LNCAP (cell line): ENCODE measurements around the gene SIGLEC14.
"Not testable (repeated sequence)": the region's sequence is repeated elsewhere in the genome, so short reads cannot be mapped to it uniquely, and the experiment has no call there.

Source experiments
- CTCF ChIP-seq: fragments of 450-650 bp; IDR thresholded peaks from 2 replicates; pipeline ENCODE4 v1.5.1; 2017; ENCODE audit warnings: mild to moderate bottlenecking

SIGLEC14 gene

DNA sequence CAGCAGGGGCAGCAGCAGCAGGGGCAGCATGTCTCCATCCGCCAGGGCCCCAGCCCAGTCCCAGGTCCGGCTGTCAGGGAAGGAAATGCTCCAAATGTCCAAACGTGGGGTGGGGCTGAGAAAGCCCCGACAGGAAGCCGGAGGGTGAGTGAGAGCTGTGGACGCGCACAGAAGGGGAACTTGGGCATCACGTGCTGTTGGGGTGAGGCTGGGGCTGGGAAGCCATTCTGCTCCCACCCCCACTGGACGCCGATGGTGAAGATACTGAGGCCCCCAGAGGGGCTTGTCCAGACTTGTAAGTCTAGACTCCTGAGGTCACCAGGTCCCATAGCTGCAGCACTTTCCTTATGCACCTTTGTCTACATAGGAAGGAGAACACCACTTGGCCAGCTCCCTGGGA, at the start of gene SIGLEC14:
Gene SIGLEC14 (minus strand): TSS at position 96 of the 400 bp plus-strand sequence. CDS start 66 bp downstream, at position 30.
- not testable (repeated sequence) for TF ChIP-seq CTCF

DNA sequence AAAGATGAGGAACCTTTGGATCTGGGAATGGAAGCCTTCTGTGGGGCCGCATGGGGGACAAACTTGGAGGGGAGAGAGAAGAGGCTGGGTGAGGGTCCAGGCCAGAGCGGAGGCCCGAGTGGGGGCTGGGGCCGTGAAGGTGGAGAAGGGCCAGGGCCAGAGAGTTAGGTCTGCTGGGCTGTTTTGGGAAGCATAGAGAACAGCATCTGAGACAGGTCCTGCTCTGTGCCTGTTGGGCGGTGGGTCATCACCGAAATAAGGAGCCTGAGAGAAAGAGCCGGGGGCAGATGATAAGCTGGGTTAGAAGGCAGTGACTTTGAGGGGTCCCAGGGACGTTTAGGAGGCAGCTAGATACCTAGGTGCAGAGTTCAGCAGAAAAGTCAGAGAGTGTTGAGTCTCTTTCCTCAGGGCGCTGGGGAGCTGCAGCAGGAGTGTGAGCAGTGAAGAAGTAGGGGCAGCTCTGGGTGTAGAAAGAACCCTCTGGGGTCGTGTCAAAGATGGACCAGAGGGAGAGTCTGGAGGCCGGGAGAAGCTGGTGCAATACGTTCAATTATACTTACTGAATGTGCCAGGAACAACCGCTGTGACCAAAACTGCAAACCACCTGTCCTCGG, 49.2 kb upstream of the SIGLEC14 start:
- no peak for TF ChIP-seq CTCF

DNA sequence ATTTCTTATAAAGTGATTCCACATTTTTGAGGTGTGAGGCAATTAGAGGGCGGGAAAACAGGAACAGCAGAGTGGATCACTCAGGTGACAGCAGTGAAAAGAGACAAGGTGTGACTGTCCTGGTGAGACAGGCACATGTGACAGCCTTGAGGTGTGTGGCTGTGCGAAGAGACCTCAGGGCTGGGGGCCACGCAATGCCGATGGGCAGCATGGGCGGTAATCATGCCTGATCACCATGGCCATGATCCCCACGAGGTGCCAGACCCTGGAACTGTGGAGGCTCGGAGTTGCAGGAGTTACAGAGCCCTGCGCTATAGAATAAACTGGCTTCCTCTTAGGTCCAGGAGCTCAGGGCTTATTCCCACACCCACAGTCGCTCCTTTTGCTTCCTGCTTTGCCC, 48.5 kb upstream of the SIGLEC14 start:
- no peak for TF ChIP-seq CTCF

DNA sequence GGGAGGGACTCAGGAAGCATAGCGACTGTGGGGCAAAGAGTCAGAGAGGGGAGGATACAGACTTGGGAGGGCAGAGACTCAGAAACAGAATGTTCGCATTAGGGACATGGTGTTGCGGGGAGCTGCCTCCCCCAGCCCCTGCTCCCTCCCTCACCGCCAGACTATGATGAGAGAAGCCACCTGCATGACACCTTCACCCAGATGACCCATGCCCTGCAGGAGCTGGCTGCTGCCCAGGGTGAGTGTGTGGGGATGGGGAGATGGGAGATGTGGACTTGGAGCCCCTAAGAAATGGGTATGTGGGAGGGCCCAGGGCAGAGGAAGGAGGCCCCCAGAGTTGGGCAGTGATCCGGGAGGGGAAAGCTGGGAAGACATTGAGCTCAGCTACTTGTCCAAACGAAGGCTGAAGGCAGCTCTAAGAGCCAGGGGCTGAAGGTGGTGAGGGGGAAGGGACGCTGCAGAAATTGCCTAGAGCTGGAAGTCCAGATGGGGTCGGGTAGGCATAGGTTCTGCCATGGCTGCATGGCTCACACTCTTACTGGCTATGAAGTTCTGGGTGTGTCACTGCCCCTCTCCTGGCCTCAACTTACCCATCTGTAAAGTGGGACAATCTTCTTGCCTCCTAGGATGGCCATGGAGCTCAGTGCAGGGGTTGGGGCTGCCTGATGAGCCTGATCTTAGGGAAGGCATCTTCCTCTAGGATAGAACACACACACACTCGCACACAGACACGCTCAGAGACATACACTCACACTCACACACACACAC, 47.9 kb upstream of the SIGLEC14 start:
- no peak for TF ChIP-seq CTCF

- TF ChIP-seq CTCF = no peak
These were observed 47.2 kb upstream of the SIGLEC14 start for GRCh38 chr19:51693819-51694218.

GRCh38 chr19:51693260-51693659, 46.6 kb upstream of the SIGLEC14 start, which contains the start of gene SPACA6:
Gene SPACA6, plus strand, starts transcription at chr19:51693330. Its CDS starts 197 bp downstream, at chr19:51693527.
- no peak for TF ChIP-seq CTCF

- no peak for TF ChIP-seq CTCF
These were observed 45.8 kb upstream of the SIGLEC14 start for GRCh38 chr19:51692468-51692867.
